OCI-LY7 (cell line): ENCODE data around the gene GATA3.

Experiments
- EZH2phosphoT487 ChIP-seq: fragments of 200-600 bp; sonication (generic); IDR thresholded peaks from 2 replicates; pipeline ENCODE4 v1.6.1; 2018; ENCODE audit warnings: low read depth, borderline replicate concordance, mild to moderate bottlenecking, mixed run types, antibody characterized with exemption, low read length, moderate library complexity, mixed read lengths
- TF ChIP-seq, protein P1 (sequence below): fragments of 200-600 bp; sonication (generic); conservative IDR thresholded peaks from 2 replicates; pipeline ENCODE4 v1.5.1; 2014; ENCODE audit warnings: mild to moderate bottlenecking, antibody characterized with exemption, low read length, moderate library complexity, mixed read lengths

DNA sequence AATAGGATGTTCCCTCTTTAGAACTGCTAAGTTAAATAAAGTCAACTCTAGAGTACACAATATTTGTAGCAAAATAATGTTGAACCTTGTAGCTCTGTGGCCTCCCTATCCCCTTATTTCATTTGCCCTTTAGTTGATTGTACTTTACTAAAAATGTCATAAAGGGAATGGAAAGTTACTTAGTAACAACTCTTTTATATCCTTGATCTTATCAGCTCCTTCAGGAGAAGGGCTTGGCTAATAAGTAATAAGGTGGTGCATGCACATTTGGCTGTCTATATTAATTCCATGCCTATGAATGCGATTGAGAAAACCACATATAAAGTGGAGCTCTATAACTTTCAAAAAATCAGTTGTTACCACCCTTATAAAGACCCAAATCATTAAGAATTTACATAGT lies 41.5 kb upstream of the GATA3 start:
- TF ChIP-seq, protein P1, sequence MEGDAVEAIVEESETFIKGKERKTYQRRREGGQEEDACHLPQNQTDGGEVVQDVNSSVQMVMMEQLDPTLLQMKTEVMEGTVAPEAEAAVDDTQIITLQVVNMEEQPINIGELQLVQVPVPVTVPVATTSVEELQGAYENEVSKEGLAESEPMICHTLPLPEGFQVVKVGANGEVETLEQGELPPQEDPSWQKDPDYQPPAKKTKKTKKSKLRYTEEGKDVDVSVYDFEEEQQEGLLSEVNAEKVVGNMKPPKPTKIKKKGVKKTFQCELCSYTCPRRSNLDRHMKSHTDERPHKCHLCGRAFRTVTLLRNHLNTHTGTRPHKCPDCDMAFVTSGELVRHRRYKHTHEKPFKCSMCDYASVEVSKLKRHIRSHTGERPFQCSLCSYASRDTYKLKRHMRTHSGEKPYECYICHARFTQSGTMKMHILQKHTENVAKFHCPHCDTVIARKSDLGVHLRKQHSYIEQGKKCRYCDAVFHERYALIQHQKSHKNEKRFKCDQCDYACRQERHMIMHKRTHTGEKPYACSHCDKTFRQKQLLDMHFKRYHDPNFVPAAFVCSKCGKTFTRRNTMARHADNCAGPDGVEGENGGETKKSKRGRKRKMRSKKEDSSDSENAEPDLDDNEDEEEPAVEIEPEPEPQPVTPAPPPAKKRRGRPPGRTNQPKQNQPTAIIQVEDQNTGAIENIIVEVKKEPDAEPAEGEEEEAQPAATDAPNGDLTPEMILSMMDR, result no peak
- no peak for TF ChIP-seq EZH2phosphoT487
